ENCODE measurements around the gene HSP90B1.

Gene HSP90B1

GRCh38 chr12:103930034-103930786, at the start of gene HSP90B1:
Gene HSP90B1 (plus strand): TSS chr12:103930410. CDS start chr12:103930516, 106 bp downstream.
- DNase-seq (ENCODE audit: low read depth in 1 of 2, low spot score in 1 of 2) = peak; percentile 99

GRCh38 chr12:103881261-103881660, 48.9 kb upstream of the HSP90B1 start:
- DNase-seq (ENCODE audit: low read depth in 1 of 2, low spot score in 1 of 2) = no peak

- no peak for DNase-seq (ENCODE audit: low read depth in 1 of 2, low spot score in 1 of 2)
Measured at GRCh38 chr12:103882861-103883596, 47.2 kb upstream of the HSP90B1 start.

GRCh38 chr12:103883908-103884307, 46.3 kb upstream of the HSP90B1 start:
- no peak for DNase-seq (ENCODE audit: low read depth in 1 of 2, low spot score in 1 of 2)

GRCh38 chr12:103884316-103884715, 45.9 kb upstream of the HSP90B1 start:
- no peak for DNase-seq (ENCODE audit: low read depth in 1 of 2, low spot score in 1 of 2)

GRCh38 chr12:103886195-103886797, 43.9 kb upstream of the HSP90B1 start:
- DNase-seq (ENCODE audit: low read depth in 1 of 2, low spot score in 1 of 2) = no peak

- no peak for DNase-seq (ENCODE audit: low read depth in 1 of 2, low spot score in 1 of 2)
Measured at GRCh38 chr12:103887738-103888137, 42.5 kb upstream of the HSP90B1 start.

GRCh38 chr12:103897316-103897715, 32.9 kb upstream of the HSP90B1 start:
- no peak for DNase-seq (ENCODE audit: low read depth in 1 of 2, low spot score in 1 of 2)

GRCh38 chr12:103901518-103902173, 28.6 kb upstream of the HSP90B1 start:
- DNase-seq (ENCODE audit: low read depth in 1 of 2, low spot score in 1 of 2) = no peak

- DNase-seq (ENCODE audit: low read depth in 1 of 2, low spot score in 1 of 2) = no peak
Measured at GRCh38 chr12:103903993-103904392, 26.2 kb upstream of the HSP90B1 start.

- no peak for DNase-seq (ENCODE audit: low read depth in 1 of 2, low spot score in 1 of 2)
Measured at GRCh38 chr12:103905730-103906349, 24.4 kb upstream of the HSP90B1 start.

- no peak for DNase-seq (ENCODE audit: low read depth in 1 of 2, low spot score in 1 of 2)
Measured at GRCh38 chr12:103908246-103908541, 22.0 kb upstream of the HSP90B1 start.

- DNase-seq (ENCODE audit: low read depth in 1 of 2, low spot score in 1 of 2) = no peak
Measured at GRCh38 chr12:103908877-103909276, 21.3 kb upstream of the HSP90B1 start.

GRCh38 chr12:103909811-103910210, 20.4 kb upstream of the HSP90B1 start:
- no peak for DNase-seq (ENCODE audit: low read depth in 1 of 2, low spot score in 1 of 2)

- DNase-seq (ENCODE audit: low read depth in 1 of 2, low spot score in 1 of 2) = no peak
Measured at GRCh38 chr12:103912069-103912468, 18.1 kb upstream of the HSP90B1 start.

- no peak for DNase-seq (ENCODE audit: low read depth in 1 of 2, low spot score in 1 of 2)
Measured at GRCh38 chr12:103913100-103913499, 17.1 kb upstream of the HSP90B1 start.

GRCh38 chr12:103915306-103915705, 14.9 kb upstream of the HSP90B1 start:
- DNase-seq (ENCODE audit: low read depth in 1 of 2, low spot score in 1 of 2) = no peak

GRCh38 chr12:103917873-103918272, 12.3 kb upstream of the HSP90B1 start:
- no peak for DNase-seq (ENCODE audit: low read depth in 1 of 2, low spot score in 1 of 2)

- DNase-seq (ENCODE audit: low read depth in 1 of 2, low spot score in 1 of 2) = peak in 1 of 2 donors; percentile 51
Measured at GRCh38 chr12:103924761-103925641, 5.2 kb upstream of the HSP90B1 start.

GRCh38 chr12:103928682-103929045, 1.5 kb upstream of the HSP90B1 start:
- DNase-seq (ENCODE audit: low read depth in 1 of 2, low spot score in 1 of 2) = peak in 1 of 2 donors; percentile 32

All from activated CD4-positive, alpha-beta T cell treated with anti-CD3 and anti-CD28 coated beads, Interleukin-2, amount 50 U/mL, for 24 hours (primary cell).